ENCODE data around the gene ITPR2. TPM values are rescaled to one million over a fixed set of nuclear protein-coding genes. Genes with fewer than 3 reads are reported as not detected.
"Not testable (repeated sequence)": the region's sequence is repeated elsewhere in the genome, so short reads cannot be mapped to it uniquely, and the experiment has no call there.

ITPR2 gene
- total RNA-seq, 3 donors from 2014 or later = 33.3 to 60.8 (median 54.0) TPM

GRCh38 chr12:26611598-26611997, 221.4 kb downstream of the ITPR2 start:
- H3K36me3 ChIP-seq (ENCODE audit: low read depth) = no peaks in the 10 kb centered on the region
- intact Hi-C loops (cut with DNase I, micrococcal nuclease) = no loop called here
- DNase-seq = no peak
- H3K4me3 ChIP-seq = no peak overlapping the region
- no peaks in the 10 kb centered on the region for H3K9me3 ChIP-seq
- no peak for ATAC-seq
- no peak for TF ChIP-seq CTCF (IDR thresholded peaks at IDR 0.05)
- H3K4me1 ChIP-seq (ENCODE audit: low read depth) = no peaks in the 10 kb centered on the region

GRCh38 chr12:26610774-26611173, 222.2 kb downstream of the ITPR2 start:
- intact Hi-C loops (cut with DNase I, micrococcal nuclease) = no loop called here
- DNase-seq (no peak), ATAC-seq (no peak)
- no peak overlapping the region for H3K4me3 ChIP-seq
- H3K36me3 ChIP-seq (ENCODE audit: low read depth) = no peaks in the 10 kb centered on the region
- H3K4me1 ChIP-seq (ENCODE audit: low read depth) = no peaks in the 10 kb centered on the region
- H3K9me3 ChIP-seq = no peaks in the 10 kb centered on the region
- TF ChIP-seq CTCF (IDR thresholded peaks at IDR 0.05) = no peak

GRCh38 chr12:26609986-26610385, 223.0 kb downstream of the ITPR2 start:
- H3K9me3 ChIP-seq = no peaks in the 10 kb centered on the region
- no peaks in the 10 kb centered on the region for H3K36me3 ChIP-seq (ENCODE audit: low read depth)
- H3K4me3 ChIP-seq = no peak overlapping the region
- H3K4me1 ChIP-seq (ENCODE audit: low read depth) = no peaks in the 10 kb centered on the region
- ATAC-seq = no peak
- DNase-seq = no peak
- no peak for TF ChIP-seq CTCF (IDR thresholded peaks at IDR 0.05)
- intact Hi-C loops (cut with DNase I, micrococcal nuclease) = no loop called here

GRCh38 chr12:26608706-26609105, 224.3 kb downstream of the ITPR2 start:
- DNase-seq (no peak), ATAC-seq (no peak)
- no peaks in the 10 kb centered on the region for H3K4me1 ChIP-seq (ENCODE audit: low read depth)
- intact Hi-C loops (cut with DNase I, micrococcal nuclease) = no loop called here
- no peak for TF ChIP-seq CTCF (IDR thresholded peaks at IDR 0.05)
- H3K9me3 ChIP-seq = no peaks in the 10 kb centered on the region
- H3K4me3 ChIP-seq = no peak overlapping the region
- H3K36me3 ChIP-seq (ENCODE audit: low read depth) = no peaks in the 10 kb centered on the region

GRCh38 chr12:26608273-26608672, 224.7 kb downstream of the ITPR2 start:
- DNase-seq (no peak), ATAC-seq (no peak)
- Histone ChIP-seq H3K9me3 (no peaks in the 10 kb centered on the region), H3K36me3 (ENCODE audit: low read depth) (no peaks in the 10 kb centered on the region), H3K4me1 (ENCODE audit: low read depth) (no peaks in the 10 kb centered on the region), H3K4me3 (no peak overlapping the region)
- intact Hi-C loops (cut with DNase I, micrococcal nuclease) = no loop called here
- TF ChIP-seq CTCF (IDR thresholded peaks at IDR 0.05) = no peak

- ATAC-seq = no peak
- no peaks in the 10 kb centered on the region for H3K36me3 ChIP-seq (ENCODE audit: low read depth)
- no peak overlapping the region for H3K4me3 ChIP-seq
- no peaks in the 10 kb centered on the region for H3K9me3 ChIP-seq
- DNase-seq = no peak
- intact Hi-C loops (cut with DNase I, micrococcal nuclease) = no loop called here
- no peaks in the 10 kb centered on the region for H3K4me1 ChIP-seq (ENCODE audit: low read depth)
- TF ChIP-seq CTCF (IDR thresholded peaks at IDR 0.05) = no peak
These were observed 226.1 kb downstream of the ITPR2 start for GRCh38 chr12:26606911-26607310.

- intact Hi-C loops (cut with DNase I, micrococcal nuclease); H3K4me3 ChIP-seq; DNase-seq; ATAC-seq; H3K36me3 ChIP-seq (ENCODE audit: low read depth); H3K4me1 ChIP-seq (ENCODE audit: low read depth); H3K9me3 ChIP-seq: not testable (repeated sequence)
These were observed 228.2 kb downstream of the ITPR2 start for GRCh38 chr12:26604813-26605212.

Data from mucosa of descending colon (tissue), 3 donors.